22Rv1 (cell line): ENCODE results near the gene DDX56.

Source experiments
- H3K27ac ChIP-seq: fragments of 450-650 bp; 2 replicates; pipeline ENCODE4 v1.5.1; 2017
- ZFX ChIP-seq: fragments of 450-650 bp; IDR thresholded peaks from 2 replicates; pipeline ENCODE4 v1.6.1; 2017; ENCODE audit warnings: antibody characterized with exemption, borderline replicate concordance
- TF ChIP-seq, protein P1 (sequence below): fragments of 450-650 bp; IDR thresholded peaks from 2 replicates; pipeline ENCODE4 v1.5.1; 2017; ENCODE audit warnings: mild to moderate bottlenecking

The DDX56 gene

GRCh38 chr7:44531421-44532380, 42.0 kb downstream of the DDX56 start:
- TF ChIP-seq, protein P1, sequence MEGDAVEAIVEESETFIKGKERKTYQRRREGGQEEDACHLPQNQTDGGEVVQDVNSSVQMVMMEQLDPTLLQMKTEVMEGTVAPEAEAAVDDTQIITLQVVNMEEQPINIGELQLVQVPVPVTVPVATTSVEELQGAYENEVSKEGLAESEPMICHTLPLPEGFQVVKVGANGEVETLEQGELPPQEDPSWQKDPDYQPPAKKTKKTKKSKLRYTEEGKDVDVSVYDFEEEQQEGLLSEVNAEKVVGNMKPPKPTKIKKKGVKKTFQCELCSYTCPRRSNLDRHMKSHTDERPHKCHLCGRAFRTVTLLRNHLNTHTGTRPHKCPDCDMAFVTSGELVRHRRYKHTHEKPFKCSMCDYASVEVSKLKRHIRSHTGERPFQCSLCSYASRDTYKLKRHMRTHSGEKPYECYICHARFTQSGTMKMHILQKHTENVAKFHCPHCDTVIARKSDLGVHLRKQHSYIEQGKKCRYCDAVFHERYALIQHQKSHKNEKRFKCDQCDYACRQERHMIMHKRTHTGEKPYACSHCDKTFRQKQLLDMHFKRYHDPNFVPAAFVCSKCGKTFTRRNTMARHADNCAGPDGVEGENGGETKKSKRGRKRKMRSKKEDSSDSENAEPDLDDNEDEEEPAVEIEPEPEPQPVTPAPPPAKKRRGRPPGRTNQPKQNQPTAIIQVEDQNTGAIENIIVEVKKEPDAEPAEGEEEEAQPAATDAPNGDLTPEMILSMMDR, result no peak
- no peak for TF ChIP-seq ZFX
- H3K27ac ChIP-seq, result no peak overlapping the region

GRCh38 chr7:44530990-44531389, 42.7 kb downstream of the DDX56 start:
- TF ChIP-seq, protein P1, result no peak
- no peak for TF ChIP-seq ZFX

GRCh38 chr7:44524811-44525388, 48.8 kb downstream of the DDX56 start:
- H3K27ac ChIP-seq, result no peak overlapping the region
- TF ChIP-seq, protein P1, result no peak
- TF ChIP-seq ZFX, result no peak

More at GRCh38 chr7:44530990-44531389, 42.7 kb downstream of the DDX56 start:
- H3K27ac ChIP-seq, result no peak overlapping the region

DNA sequence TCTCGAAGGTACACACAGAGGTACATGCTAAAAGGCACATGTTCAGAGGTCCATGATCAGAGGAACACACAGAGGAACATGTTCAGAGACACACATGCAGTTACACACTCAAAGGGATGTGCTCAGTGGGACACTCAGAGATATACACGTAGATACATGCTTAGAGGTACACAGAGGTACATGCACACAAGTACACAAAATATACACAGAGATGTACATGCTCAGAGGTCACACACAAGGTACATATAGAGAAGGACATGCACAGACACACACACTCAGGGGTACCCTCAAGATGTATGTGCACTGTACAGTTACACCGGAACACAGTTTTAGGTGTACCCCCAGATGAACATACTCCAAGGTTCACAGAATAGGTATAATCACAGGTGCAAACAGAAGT, 51.4 kb downstream of the DDX56 start:
- TF ChIP-seq, protein P1, result no peak
- no peak for TF ChIP-seq ZFX
- no peak overlapping the region for H3K27ac ChIP-seq

- no peak overlapping the region for H3K27ac ChIP-seq
- TF ChIP-seq, protein P1, result no peak
- no peak for TF ChIP-seq ZFX
These were observed 52.2 kb downstream of the DDX56 start for GRCh38 chr7:44521347-44522095.

- no peak overlapping the region for H3K27ac ChIP-seq
- TF ChIP-seq, protein P1, result no peak
- TF ChIP-seq ZFX, result no peak
These were observed 53.1 kb downstream of the DDX56 start for GRCh38 chr7:44520574-44520973.
